ENCODE results near the gene ZNF575.
"Not testable (repeated sequence)": the region's sequence is repeated elsewhere in the genome, so short reads cannot be mapped to it uniquely, and the experiment has no call there.

The ZNF575 gene

DNA sequence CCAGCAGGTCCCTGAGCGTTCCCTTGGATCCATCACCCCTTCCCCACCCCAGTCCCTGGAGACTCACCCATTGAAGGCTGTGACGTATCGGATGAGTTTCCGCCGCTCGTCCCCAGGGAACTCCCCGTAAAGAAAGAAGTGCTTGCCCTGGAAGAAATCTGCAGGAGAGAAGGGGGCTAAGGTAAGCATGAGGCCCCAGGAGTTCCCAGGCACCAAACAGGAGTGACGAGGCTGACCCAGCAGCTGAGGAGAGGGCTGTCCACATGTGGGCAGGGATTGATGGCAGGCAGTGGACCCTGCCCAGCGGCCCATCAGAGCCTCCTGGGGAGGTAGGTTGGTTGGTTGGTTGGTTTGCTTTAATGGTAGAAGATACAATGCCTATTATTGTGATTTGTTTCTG, 11.1 kb downstream of the ZNF575 start:
- DNase-seq (ENCODE audit: low spot score) = no peak

DNA sequence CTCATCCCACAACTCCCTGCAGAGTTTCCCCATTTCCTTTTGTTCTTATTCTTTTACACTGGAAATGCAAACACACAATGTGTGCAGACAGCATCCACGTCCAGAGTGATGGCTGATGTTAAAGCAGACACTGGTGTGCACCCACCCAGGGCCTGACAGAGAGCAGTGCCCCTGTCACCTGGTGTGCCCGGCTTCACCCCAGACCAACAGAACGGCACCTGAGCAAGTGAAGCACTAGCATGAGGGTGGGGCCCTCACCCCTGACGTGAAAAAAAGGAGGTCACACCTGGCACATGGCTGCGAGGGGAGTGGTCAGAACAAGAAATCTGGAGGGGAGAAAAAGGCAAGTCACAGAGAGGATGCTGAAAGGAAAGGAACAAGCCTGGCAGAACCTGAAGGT, 12.3 kb downstream of the ZNF575 start:
- DNase-seq (ENCODE audit: low spot score) = no peak

DNA sequence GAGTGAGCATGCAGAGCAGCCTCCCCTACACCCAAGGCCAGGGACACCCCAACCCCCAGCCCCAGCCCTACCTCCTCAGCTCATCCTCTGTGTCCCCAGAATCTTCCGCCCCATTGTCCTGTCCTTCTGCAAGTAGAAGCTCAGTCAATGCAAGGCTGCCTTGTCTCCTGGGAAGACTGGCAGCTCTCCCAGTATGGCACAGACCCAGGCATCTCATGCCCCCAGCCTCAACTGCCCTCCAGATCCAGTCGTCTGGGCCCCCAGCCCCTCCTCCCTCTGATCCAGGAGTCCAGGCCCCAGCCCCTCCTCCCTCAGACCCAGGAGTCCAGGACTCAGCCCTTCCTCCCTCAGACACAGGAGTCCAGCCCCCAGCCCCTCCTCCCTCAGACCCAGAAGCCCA, 13.0 kb downstream of the ZNF575 start:
- DNase-seq (ENCODE audit: low spot score) = no peak

DNA sequence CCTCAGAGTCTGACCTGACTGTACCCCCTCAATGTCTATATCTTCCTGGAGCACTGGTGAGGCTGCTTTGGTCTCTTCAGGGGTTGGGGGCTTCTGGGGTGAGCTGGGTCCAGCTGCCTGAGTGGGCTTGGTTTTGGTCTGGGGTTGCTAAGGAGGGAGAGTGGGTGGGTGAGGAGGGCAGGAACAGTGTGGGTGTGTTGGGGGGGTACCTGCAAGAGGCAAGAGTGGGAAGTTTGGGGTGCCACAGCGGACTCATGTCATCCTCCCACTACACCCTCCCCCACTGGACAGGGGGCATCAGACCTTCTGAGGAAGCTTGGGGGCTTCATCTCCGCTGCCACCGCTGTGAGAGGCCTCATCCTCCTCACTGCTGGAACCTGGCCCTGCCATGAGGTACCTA, 13.6 kb downstream of the ZNF575 start:
- DNase-seq (ENCODE audit: low spot score) = no peak

DNA sequence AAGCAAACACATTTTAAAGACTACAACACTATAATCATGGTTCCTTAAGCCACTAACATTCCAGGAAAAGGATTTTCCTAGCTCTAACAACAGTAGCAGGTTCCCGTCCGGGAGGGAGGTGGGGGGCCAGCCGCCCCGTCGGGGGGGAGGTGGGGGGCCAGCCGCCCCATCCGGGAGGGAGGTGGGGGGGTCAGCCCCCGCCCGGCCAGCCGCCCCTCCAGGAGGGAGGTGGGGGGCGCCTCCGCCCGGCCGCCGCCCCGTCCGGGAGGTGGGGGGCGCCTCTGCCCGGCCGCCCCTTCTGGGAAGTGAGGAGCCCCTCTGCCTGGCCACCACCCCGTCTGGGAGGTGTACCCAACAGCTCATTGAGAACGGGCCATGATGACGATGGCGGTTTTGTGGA, 14.9 kb downstream of the ZNF575 start:
- not testable (repeated sequence) for DNase-seq (ENCODE audit: low spot score)

- no peak for DNase-seq (ENCODE audit: low spot score)
Observed at GRCh38 chr19:43548706-43549105, 15.7 kb downstream of the ZNF575 start.

DNA sequence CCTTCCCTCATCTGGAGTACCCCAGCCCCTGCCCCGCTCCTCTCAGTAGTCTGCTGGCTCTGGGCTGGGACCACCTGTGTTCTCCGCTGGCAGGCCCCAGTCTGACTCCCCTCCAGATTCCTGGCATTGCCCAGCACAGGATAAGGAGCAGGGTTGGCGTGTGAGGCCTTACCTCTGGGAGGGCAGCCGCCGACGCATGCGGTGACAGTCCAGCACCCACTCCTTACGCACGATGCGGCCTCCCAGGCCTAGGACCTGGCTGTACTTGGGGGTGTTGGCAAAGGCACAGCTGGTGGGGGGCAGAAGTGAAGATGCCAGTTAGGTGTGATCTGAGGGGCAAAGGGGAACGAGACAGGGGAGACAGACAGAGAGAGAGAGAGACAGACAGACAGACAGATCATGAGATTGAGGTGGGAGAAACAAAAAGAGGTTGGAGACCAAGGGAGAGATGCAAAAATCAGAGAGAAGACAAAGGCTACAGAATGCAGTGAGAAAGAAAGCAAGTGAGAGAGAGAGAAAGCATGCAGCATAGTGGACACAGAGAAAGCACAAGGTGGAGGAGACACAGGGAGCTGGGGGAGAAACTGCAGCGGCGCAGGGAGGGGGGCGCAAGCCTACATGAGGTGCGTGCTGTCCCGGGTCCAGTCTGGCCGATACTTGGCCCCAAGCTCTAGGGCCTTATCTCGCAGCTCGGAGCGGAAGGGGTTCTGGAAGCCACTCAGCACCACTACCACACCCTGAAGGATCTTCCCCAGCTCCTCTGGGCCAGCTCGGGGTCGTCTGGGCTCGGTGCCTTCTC, 18.6 kb downstream of the ZNF575 start:
- no peak for DNase-seq (ENCODE audit: low spot score)

GRCh38 chr19:43552198-43552450, 19.1 kb downstream of the ZNF575 start:
- DNase-seq (ENCODE audit: low spot score) = no peak

- no peak for DNase-seq (ENCODE audit: low spot score)
Observed at GRCh38 chr19:43552616-43553015, 19.6 kb downstream of the ZNF575 start.

DNA sequence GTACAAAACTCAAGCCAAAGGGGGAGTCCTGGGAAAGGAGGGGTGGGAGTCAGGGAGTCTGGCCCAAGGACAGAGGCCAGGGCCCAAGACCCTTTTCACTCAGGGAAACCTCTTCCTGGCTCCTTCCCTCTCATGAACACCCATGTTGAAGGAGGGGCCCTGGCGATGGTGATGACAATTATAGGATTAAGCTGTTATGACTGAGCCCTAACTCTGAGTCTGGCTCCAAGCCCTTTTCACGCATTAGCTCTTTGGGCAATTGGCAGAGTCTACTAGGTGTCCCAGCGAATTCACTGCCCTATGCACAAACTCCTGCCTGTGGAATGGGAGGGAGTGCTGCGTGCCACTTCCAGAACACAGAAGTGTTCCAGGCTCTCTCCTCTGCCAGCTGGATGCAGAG, 20.7 kb downstream of the ZNF575 start:
- no peak for DNase-seq (ENCODE audit: low spot score)

- DNase-seq (ENCODE audit: low spot score) = no peak
Observed at GRCh38 chr19:43554317-43554895, 21.4 kb downstream of the ZNF575 start.

DNA sequence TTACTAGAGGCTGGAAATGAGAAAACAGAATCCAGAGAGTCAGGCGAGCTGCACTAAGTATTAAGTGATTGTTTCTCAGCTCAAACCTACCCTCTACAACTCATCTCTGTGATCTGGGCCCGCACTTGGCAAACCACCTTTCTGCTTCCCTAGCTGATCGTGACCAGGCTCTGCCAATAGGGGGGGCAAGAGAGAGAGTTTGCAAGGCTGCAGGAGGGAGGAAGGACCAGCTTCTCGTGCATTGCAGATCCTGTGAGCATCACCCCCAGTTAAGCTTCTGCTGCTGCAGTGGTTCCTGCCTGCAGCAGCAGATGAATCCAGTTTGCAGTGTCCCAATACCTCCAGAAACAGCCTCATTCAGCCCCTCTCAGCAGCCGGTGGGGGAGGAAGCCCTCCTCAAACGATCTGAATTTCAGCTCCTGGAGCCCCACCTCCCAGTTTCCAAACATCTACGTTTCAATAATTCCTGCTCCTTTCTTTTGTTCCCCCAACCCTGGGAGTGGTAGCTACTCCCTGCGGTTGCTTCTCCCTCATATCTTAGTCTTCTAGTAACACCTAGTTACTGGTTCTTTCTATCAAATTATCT, 22.3 kb downstream of the ZNF575 start:
- DNase-seq (ENCODE audit: low spot score) = peak; percentile 46

- no peak for DNase-seq (ENCODE audit: low spot score)
Observed at GRCh38 chr19:43560687-43561086, 27.7 kb downstream of the ZNF575 start.

GRCh38 chr19:43561139-43561970, 28.4 kb downstream of the ZNF575 start:
- no peak for DNase-seq (ENCODE audit: low spot score)

- DNase-seq (ENCODE audit: low spot score) = no peak
Observed at GRCh38 chr19:43562226-43562697, 29.3 kb downstream of the ZNF575 start.

DNA sequence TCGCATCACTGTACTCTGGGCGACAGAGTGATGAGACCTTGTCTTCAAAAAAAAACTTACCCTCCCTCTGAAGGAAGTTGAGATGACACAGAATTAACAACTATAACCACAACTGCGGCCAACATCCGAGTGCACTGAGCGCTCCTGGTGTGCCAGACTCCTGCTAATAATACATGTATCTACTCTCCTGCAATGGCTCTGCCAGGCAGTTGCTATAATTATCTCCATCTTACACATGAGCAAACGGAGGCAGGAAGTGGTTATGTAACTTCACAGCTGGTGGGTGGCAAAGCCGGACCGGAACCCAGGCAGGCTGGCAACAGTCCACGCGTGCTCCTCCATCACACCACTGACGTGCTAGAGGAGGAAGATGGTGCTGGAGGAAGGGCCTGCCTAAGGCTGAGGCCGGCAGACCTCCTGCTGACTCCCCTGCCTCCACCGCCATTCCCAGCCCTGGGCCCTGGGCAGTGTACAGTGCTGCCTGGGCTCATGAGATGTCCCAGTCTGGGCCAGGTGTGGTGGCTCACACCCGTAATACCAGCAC, 29.8 kb downstream of the ZNF575 start:
- DNase-seq (ENCODE audit: low spot score) = no peak

- no peak for DNase-seq (ENCODE audit: low spot score)
Observed at GRCh38 chr19:43563816-43564457, 30.9 kb downstream of the ZNF575 start.

DNA sequence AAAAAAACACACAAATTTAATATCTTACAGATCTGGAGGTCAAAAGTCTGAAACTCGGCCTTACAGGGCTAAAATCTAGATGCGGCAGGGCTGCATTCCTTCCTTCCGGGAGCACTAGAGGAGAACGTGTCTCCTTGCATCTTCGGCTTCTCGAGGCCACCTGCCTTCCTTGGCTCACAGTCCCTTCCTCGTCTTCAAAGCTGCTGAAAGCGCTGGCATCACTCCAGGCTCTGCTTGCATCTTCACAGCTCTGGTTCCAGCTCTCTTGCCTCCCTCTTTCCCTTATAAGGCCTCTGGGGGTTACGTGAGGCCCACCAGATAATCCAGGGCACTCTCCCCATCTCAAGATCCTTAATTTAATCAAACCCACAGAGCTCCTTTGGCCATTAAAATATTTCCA, 31.8 kb downstream of the ZNF575 start:
- no peak for DNase-seq (ENCODE audit: low spot score)

DNA sequence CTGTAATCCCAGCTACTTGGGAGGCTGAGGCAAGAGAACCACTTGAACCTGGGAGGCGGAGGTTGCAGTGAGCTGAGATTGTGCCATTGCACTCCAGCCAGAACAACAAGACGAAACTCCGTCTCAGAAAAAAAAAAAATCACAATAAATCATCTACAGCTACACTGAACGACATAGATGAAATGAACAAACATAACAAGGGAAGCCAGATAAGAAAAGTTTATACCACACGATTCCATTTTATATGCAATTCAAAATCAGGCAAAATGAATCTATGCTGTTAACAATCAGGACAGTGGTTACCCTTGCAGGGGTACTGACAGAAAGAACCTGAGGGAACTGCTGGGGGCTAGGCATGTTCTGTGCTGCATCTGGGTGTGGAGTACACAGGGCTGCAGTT, 36.7 kb downstream of the ZNF575 start:
- no peak for DNase-seq (ENCODE audit: low spot score)

DNA sequence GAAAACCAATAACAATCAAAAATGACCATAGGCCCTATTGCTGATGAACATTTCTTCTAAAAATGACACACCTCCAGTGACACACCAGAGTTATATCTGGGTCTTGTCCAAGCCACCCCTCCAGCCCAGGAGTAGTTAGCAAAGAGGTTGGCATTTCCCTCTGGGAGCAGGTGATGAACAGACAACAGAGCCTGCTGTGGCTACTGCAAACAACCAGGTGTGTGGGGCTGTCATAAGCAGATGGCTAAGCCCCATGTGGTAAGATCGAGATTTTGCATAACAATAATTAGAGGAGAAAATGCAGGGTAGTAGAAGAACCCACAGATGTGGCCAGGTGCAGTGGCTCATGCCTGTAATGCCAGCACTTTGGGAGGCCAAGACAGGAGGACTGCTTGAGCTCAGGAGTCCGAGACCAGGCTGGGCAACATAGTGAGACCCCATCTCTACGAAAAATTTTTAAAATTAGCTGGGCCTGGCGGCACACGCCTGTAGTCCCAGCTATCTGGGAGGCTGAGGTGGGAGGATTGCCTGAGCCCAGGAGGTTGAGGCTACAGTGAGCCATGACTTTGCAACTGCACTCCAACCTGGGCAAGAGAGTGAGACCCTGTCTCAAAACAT, 37.3 kb downstream of the ZNF575 start:
- no peak for DNase-seq (ENCODE audit: low spot score)

DNA sequence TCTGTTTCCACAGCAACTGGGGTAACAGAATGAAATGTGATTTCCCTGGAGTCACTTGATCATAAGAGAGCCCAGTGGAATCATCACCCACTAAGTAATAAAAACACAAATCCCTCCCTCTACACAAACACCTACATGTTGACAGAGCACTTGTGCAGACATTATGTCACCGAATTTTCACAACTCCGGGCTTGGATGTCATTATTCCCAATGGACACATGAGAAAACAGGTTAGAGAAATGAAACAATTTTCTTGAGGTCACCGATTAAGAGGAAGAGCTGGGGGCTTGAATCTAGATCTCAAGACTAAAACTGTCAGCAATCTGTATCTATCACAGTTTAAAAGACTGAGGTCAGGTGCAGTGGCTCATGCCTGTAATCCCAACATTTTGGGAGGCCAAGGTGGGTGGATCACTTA, 39.2 kb downstream of the ZNF575 start:
- DNase-seq (ENCODE audit: low spot score) = no peak
